Measurements from ENCODE around the gene FARP2. TPM values are rescaled to one million over a fixed set of nuclear protein-coding genes. Genes with fewer than 3 reads are reported as not detected.

FARP2 gene
- total and polyA plus RNA-seq, 2 of the 13 experiments (the other 11 are each of a cell fraction or from before 2014, with no cell fraction given), result 28.0 to 45.4 TPM

GRCh38 chr2:241540771-241541561 is 184.9 kb downstream of the FARP2 start (continued):
- TF ChIP-seq RERE (CRISPR knock-in tag; IDR thresholded peaks at IDR 0.05; ENCODE audit: low read depth), result no peak
- 0 out of 2 replicates have a peak, but pooled peaks have one; percentile 18 for TF ChIP-seq ZNF143 (CRISPR knock-in tag; IDR thresholded peaks at IDR 0.05)
- no peak for TF ChIP-seq ZNF512 (CRISPR knock-in tag; IDR thresholded peaks at IDR 0.05)
- TF ChIP-seq ATF2 (CRISPR knock-in tag; IDR thresholded peaks at IDR 0.05), result no peak
- TF ChIP-seq ZNF678 (CRISPR knock-in tag; IDR thresholded peaks at IDR 0.05), result 0 out of 2 replicates have a peak, but pooled peaks have one; percentile 27
- TF ChIP-seq REL (CRISPR knock-in tag; conservative IDR thresholded peaks at IDR 0.05), result no peak
- no peak for TF ChIP-seq HMG20B (CRISPR knock-in tag; conservative IDR thresholded peaks at IDR 0.05)
- TF ChIP-seq ZNF768 (CRISPR knock-in tag; IDR thresholded peaks at IDR 0.05), result no peak
- no peak for TF ChIP-seq EHMT2 (IDR thresholded peaks at IDR 0.05; ENCODE audit: borderline replicate concordance, low read depth, low read length)
- no peak for TF ChIP-seq ATRX (CRISPR knock-in tag; IDR thresholded peaks at IDR 0.05; ENCODE audit: borderline replicate concordance)
- no peak for TF ChIP-seq KIAA2018 (CRISPR knock-in tag; IDR thresholded peaks at IDR 0.05; ENCODE audit: borderline replicate concordance)

Measured in HepG2 (cell line).